LNCAP (cell line): ENCODE data around the gene DGCR2.

Experiments
- TF ChIP-seq, protein P1 (sequence below): fragments of 450-650 bp; IDR thresholded peaks from 2 replicates; pipeline ENCODE4 v1.5.1; 2017; ENCODE audit warnings: mild to moderate bottlenecking

DGCR2 gene

DNA sequence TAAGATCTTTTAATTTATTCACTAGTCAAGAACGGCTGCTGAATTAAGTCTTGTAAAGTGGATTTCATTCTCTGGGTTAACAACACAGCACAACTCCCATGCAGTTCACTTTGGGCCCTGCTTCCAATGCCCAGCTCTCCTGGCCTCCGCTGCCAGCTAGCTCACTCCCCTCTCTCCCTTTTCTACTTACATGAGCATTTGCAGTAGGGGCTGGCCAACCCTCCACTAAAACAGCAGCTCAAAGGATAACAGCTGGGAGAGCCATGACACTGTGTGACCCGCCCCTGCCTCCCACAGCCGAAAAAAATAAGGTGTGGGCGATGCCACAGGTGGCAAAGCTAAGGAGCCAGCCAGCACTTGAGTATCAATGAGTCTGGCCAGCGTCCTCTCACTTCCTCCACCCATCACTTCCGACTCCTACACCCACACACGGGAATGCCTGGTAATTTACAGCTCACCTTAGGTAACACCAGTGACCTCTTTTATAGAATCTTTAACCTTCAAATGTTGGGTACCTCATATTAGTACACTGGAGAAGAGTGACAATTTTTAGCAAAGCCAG is 56.8 kb downstream of the DGCR2 start:
- TF ChIP-seq, protein P1, sequence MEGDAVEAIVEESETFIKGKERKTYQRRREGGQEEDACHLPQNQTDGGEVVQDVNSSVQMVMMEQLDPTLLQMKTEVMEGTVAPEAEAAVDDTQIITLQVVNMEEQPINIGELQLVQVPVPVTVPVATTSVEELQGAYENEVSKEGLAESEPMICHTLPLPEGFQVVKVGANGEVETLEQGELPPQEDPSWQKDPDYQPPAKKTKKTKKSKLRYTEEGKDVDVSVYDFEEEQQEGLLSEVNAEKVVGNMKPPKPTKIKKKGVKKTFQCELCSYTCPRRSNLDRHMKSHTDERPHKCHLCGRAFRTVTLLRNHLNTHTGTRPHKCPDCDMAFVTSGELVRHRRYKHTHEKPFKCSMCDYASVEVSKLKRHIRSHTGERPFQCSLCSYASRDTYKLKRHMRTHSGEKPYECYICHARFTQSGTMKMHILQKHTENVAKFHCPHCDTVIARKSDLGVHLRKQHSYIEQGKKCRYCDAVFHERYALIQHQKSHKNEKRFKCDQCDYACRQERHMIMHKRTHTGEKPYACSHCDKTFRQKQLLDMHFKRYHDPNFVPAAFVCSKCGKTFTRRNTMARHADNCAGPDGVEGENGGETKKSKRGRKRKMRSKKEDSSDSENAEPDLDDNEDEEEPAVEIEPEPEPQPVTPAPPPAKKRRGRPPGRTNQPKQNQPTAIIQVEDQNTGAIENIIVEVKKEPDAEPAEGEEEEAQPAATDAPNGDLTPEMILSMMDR: no peak

DNA sequence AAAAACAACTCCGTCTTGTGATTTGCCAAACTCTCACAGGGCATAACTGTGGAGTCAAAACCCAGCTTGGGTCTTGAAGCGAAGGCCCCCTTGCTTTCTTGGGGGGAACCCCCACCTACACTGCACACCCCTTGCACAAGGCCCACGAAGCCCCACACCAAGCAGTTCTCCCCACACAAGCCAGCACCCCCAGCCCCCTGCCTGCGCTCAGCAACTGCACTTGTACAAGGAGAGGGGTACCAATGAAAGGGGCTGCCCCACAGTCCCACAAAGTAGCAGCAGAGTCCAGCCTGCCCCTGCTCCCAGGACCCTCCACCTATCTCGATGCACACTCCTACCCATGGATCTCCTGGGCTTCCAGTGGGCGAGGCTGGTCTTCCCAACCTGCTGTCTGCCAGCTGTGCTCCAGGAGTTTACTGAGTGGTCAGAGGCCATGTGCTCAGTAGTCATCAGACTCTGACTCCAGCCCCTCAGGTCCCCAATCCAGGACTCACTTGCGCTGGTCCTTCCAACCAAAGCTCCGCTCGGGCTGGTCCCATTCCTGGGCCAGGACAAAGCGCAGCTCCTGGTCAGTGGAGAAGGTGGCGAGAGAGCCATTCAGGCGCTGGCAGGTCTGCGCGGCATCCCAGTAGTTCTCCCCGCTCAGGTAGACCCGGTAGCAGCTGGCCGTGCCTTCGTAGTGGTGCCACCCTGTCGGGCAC is 57.7 kb downstream of the DGCR2 start:
- TF ChIP-seq, protein P1: no peak

DNA sequence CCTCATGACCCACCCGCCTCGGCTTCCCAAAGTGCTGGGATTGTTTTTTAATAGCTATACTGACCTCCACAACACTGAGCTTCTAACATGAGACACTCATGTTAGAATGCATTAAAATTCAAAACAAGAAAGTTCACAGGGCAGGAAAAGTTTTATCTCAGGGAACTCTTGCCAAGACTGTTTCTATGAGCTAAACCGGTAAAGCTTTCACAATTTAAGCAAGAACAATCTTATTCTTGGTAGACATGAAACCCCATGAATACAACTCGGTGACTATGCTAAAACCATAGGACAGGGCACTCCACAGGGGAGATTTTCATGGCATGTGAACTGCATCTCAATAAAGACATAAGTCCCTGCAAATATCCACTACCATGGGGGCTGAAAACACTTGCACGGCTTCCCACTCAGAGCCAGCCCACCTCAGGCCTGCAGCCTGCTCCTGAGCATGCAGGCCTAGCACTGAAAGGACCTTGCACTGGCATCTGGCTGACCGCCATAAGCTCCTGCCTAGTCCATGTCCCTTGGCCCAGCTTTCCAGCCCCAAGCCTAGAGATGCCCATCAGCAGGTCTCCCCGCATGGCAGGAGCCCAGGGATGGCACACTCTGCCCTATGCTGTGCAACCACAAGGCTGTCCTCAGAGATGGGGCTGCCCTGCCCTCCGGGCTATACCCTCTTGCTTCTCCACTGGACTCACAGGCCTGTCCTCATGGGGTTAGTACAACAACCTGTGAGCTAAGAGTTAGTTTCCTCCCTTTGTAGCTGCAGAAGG is 58.4 kb downstream of the DGCR2 start:
- TF ChIP-seq, protein P1: no peak

DNA sequence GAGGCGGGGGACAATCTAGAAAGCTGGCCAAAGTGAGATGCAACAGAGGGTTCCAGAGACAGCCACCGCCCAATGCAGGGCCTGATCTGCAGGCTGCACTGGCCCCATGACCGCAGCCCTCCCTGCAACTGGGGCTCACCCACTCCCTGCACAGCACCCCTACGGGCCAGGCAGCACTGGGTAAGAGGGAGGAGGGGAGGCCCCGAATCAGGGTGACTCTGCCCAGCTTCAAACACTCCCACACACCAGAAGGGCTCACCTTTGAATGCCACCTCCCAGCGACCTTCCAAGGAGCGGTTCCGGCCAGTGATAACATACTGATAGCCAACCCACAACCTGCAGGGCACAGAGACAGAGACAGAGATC is 59.3 kb downstream of the DGCR2 start:
- TF ChIP-seq, protein P1: no peak

DNA sequence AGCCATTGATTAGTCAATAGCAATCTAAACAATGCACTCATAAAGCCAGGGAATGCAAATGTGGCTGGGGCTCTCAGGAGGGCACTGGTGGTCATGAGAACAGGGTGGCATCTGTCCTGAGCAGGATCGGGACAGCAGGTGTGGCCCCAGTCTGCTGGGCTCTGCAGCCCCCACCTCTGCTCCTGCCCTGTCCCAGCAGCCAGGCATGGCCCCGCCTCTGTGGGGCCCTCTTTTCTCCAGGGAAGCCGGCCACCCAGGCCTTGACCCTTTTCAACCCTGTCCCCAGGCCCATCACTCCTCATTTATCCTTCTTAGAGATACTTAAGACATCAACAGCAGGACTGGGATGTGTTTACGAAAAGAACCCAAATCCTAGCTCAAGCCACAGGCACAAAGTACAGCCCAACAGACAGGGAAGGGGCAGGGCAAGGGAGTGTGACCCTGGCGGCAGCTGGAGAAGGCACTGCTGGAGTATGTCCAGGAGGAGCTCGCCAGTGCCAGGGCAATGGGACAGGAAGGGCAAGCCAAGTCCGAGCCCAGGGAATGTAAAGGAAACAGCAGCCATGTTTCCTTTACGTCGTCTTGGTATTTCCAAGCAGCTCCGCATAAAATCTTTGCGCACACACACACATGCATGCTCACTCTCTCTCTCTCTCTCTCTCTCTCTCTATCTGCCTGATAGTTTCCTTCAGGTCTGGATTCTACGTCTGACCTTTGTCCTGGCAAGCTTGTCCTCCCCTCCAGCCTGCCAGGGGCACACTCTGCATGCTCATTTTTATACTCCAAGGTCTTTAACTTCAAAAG is 59.9 kb downstream of the DGCR2 start:
- TF ChIP-seq, protein P1: no peak

DNA sequence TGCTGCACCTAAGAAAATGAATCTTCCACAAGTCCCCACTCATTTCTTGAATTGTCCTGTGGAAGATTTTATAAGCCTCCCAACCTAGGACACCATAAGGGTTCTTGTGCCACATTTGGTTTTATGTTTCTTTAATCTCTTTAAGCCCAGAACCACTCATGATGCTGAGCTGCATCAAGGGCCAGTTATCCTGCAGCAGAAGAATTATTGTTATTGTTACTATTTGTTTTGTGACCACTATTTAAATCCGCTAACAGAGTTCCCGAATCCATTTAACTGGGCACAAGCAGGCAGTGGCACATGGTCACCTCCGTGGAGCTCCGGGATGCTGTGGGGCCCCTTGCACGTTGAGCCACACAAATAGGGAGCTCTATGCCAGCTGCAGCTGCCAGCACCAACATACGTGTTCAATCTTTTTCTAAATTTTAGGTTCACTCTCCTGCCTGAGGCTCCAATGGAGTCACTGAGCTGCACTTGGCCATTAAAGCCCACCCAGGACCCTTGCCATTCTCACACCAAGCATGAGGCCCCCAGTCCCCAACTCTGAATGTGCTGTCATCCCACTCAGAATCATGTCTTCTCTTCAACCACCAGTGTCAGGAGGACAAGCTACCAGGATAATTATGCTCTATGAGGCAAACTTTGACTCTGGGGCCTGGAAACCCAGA is 60.6 kb downstream of the DGCR2 start:
- TF ChIP-seq, protein P1: no peak
